HG03565 (cell line): ENCODE measurements around the gene TMEM35B.
A peak's percentile ranks its signal among the peaks of the same experiment; 100 is the strongest.

Experiments
- ATAC-seq: cut with Tn5 transposase; IDR thresholded peaks from one replicate; pipeline ENCODE4 v1.9.1; 2021; ENCODE audit warnings: mild to moderate bottlenecking, moderate library complexity; ENCODE audit not compliant: unreplicated experiment

TMEM35B gene

DNA sequence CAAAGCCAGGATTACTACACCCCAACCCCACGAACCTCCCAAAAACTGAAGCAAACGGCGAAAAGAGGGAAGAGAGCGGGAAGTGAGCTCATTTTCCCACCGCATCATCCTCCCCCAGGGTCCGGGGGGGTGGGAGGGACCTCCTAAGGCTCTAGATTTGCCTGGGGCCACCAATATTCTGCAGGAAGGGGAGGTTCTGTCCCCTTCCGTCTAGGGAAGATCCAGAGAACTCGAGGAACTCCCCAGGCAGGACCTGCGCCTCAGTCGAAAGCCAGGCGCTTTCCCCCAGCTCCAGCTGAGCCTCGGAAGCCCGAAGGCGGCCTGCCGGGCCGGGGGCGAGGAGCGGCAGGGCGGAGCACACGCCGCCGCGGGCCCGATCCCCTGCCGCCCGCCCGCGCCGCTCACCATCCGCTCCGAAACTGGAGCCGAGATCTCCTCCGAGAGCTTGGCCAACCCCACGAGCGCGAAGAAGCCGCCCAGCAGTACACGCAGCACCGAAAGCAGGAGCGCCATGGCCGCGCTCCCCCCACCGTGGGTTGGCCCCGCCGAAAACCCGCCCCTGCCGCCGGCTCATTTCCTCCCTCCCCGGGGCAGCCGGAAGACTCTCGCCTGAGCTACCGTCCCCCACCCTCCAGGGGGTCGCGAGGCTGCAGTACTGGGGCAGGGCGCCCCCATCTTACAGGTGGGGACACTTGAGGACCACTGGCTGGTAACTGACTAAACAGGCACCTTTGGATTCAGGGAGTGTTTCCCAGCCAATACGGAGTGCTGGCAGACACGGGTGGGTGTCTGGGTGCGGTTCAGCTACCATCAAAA is at the start of gene TMEM35B:
Gene TMEM35B (minus strand): TSS at position 555 of the 816 bp plus-strand sequence. CDS start 42 bp downstream, at position 513.
- peak; percentile 55 for ATAC-seq

DNA sequence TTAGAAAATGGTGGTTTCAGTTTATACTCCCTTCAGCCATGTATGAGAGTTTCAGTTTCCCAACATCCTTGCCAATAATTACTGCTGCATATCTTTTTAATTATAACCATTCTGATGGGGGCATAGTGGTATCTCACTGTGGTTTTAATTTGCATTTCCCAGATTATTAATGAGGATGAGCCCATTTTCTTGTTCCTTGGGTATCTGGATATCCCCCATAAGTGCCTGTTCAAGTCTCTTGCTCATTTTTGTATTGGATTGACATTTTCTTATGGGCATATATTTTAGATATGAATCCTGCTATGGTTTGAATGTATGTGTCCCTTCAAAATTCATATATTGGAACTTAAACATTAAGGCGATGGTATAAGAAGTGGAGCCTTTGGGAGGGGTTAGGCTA is 48.2 kb upstream of the TMEM35B start:
- ATAC-seq, result no peak

DNA sequence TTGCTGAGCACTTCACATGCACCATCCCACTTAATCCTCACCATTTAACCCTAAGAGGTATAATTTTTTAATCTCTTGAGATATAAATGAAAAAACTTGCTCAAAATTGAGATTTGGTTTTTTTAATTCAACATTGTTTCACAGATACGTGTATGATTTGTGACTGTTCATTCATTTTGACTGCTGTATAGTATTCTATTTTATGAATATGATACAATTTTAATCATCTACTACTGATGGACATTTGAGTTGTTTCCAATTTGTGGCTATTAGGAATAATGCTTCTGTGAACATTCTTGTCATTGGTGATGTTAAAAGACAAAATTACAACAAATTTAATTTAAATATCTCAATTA is 47.2 kb upstream of the TMEM35B start:
- no peak for ATAC-seq

DNA sequence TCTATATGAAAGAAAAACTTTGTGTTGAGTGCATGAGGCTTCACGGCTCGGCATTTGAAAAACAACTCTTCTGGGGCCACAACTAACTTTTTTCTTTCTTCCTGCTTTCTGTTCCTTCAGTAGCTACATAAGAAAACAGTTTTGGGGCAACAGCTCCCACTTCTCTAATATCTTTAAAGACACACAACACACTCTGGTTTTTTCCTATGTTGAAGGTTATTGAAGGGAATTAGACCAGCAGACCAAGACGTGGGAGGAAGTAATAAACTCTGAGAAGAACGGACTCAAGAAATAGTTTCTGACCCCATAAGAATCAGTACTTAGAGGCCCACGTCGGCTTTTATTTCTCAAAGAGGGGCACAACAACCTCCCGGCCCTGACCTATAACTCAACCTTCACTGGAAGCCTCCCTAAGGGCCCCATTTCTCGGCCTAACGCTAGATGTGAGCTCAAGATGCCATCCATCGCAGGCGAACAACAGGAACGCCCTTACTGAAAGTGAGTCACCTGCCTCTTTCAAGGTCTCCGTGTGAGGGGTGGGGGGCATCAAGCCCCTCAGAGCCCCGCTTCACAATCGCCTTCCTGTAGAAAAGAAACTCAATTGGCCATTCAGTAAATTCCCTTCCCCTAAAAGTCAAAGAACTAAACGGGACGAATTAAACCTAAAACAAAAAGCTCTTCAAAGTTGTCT is 45.8 kb upstream of the TMEM35B start:
- ATAC-seq, result no peak

DNA sequence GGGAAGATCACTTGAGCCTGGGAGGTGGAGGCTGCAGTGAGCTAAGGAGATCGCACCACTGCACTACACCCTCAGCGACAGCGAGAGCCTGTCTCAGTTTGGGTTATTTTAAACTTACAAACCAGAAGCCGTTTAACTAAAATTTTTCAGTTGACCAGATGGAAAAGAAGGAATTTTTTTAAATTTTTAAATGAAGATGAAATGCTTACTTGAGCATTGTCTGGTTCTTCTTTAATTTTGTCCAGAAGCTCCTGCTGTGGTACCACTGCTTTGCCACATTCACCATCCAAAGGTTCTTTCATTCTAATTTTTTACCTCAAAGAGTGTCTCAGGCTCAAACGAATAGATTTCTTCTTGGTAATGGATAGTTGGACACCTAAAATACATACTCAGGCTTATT is 45.2 kb upstream of the TMEM35B start:
- ATAC-seq, result no peak

- no peak for ATAC-seq
Observed at GRCh38 chr1:35029761-35030160, 44.6 kb upstream of the TMEM35B start.

DNA sequence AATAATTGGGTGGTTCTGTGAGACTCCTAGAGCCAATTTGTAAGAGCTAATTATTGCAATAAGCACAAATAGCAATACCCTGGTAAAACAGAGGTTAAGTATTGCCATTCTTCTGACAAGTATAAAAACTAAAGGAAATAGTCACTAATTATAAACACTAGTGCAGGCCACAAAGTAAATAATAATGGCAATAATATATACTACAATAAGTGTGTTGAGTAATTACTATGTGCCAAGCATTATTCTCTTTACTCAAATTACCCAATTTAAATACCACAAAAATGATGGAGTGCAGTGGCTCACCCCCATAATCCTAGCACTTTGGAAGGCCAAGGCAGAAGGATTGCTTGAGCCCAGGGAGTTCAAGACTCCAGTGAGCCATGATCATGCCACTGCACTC is 31.3 kb upstream of the TMEM35B start:
- ATAC-seq, result no peak

GRCh38 chr1:35014486-35014885 is 29.3 kb upstream of the TMEM35B start:
- ATAC-seq, result no peak

DNA sequence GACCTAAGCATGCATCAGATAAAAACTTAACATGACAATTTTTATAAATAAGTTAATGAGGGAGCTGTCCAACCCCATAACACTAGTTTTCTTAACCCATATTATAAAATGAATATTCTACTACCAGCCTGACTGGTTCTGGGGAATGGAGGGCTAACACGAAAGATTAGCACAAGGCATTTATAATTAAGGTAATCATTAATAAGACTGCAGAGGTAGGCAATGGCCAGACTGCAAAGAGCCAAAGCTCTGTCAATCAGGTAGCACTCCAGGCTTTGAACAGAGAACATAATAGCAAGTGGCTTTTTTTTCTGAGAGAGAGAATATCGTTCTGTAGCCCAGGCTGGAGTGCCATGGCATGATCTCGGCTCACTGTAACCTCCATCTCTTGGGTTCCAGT is 20.6 kb upstream of the TMEM35B start:
- ATAC-seq, result no peak

GRCh38 chr1:35001743-35002142 is 16.6 kb upstream of the TMEM35B start:
- no peak for ATAC-seq

GRCh38 chr1:34994878-34995277 is 9.7 kb upstream of the TMEM35B start:
- no peak for ATAC-seq

DNA sequence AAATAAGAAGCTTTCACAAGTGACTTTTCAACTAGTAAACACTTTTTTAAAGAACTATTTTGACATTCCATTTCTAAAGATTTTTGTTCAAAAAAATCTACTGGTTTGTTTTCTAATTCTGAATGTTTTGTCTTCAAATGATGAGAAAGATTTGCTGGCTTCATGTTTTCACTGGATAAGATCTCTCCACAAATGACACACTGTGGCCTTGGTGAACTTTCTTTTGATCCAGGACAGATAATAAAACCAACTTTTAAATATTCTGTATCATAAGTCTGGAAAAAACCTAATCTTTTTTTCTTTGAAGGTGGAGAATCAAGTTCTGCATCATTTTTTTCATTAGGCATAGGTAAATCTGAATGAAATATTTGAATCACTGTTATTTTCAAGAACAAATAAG is 3.4 kb upstream of the TMEM35B start:
- ATAC-seq, result no peak

- no peak for ATAC-seq
Observed at GRCh38 chr1:34988147-34988546, 3.0 kb upstream of the TMEM35B start.

- no peak for ATAC-seq
Observed at GRCh38 chr1:34987018-34987417, 1.9 kb upstream of the TMEM35B start.

DNA sequence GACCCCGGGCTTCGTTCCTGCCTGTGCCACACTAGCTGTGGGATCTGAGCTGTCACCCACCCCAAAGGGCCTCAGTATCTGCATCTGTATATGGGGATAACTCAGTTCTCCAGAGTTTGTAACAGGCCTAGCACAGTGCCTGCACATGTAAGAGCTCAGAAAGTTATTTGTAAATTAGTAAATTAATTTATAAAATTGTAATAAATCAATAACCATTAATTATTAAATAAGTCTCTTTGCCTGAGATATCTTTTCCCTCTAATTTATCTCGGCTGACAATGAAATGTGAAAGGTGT is 410 bp upstream of the TMEM35B start:
- peak; percentile 14 for ATAC-seq

DNA sequence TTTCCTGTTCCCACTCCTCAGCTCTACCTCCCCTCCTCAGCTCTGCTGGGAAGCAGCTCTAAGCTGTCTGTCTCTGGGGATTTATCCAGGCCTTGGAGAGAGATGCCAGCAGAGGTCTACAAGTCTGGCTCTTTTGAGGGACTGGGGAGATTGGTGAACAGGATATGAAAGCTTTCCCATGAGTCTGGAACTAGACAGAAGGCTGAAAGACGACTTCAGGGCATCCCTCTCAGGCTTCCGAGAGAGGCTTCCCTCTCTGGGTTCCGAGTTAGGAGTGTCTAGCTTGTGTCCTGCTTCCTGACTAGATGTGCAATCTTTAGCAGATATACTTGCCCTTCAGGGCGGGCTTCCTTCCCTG is 733 bp downstream of the TMEM35B start:
- no peak for ATAC-seq

GRCh38 chr1:34983700-34984355 is 1.3 kb downstream of the TMEM35B start:
- ATAC-seq, result no peak

- no peak for ATAC-seq
Observed at GRCh38 chr1:34982820-34983376, 2.2 kb downstream of the TMEM35B start.

DNA sequence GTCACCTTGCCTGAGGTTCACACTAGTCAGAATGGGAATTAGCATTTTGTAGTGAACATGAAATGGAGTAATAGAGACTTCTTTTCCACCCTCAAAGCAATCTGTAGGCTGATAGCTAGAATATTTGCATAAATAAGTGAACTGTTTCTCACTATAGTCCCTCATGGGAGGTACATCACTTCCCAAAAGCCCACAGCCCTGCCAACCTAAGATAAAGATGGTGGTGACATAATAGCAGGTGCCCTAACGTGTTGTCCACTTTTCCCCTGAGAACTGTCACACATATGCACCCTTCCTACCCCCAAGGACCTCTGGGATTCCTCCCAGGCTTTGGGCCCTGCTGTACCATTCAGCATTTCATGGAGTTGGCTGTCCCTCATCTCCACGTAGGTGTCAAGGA is 4.4 kb downstream of the TMEM35B start:
- no peak for ATAC-seq

DNA sequence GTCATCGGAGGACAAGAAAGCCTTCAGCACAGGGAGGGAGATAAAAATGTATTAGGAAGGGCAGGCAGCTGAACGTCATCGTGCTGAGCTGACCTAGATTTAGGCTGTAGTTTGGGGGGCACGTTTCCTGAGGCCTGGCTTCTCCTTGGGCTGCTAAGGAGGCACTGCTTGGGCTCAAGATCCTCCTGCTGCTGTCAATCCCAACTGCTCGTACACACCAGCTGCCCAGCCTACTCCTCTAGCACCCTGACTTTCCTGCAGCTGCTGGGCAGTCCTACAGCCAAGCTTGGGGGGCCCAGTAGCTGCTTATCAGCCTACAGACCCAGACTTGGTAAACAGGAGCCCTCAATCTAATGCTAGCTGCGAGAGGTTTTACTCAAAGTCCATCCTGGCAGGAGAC is 6.2 kb downstream of the TMEM35B start:
- no peak for ATAC-seq

GRCh38 chr1:34977858-34978257 is 7.3 kb downstream of the TMEM35B start:
- no peak for ATAC-seq

DNA sequence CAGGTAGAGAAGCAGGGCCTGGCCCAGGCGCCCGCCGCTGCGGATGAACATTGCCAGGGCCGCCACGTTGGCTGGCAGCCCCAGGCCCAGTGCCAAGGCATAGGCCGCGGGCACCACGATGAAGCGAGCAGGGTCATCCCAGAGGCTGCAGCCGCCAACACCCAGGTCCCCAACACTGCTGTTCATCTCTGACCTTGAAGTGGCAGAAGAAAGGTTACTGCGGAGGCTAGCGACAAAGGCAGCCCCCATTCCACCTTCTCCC is 8.0 kb downstream of the TMEM35B start:
- ATAC-seq, result no peak
